Right atrium auricular region (tissue), 2 donors: ENCODE measurements around the gene CCS. TPM values are rescaled to one million over a fixed set of nuclear protein-coding genes. Genes with fewer than 3 reads are reported as not detected.
"Not testable (repeated sequence)": the region's sequence is repeated elsewhere in the genome, so short reads cannot be mapped to it uniquely, and the experiment has no call there.

ENCODE experiments used
- DNase-seq: peaks from one replicate; pipeline ENCODE4 v3.0.0-alpha.2; 2019; ENCODE audit warnings: low spot score
- H3K27ac ChIP-seq, 2 donors: fragments of 200-600 bp; sonication (generic); 1 replicate in 1 of 2; 2 replicates in 1 of 2; pipeline ENCODE4 v1.5.1; 2016 to 2019
- H3K27me3 ChIP-seq, 2 donors: fragments of 200-600 bp; sonication (generic); one replicate each; pipeline versions ENCODE4 v1.5.1 to v1.6.0; 2017 to 2019
- H3K36me3 ChIP-seq: fragments of 200-600 bp; sonication (generic); one replicate; pipeline ENCODE4 v1.5.1; 2016
- H3K4me1 ChIP-seq, 2 donors: fragments of 200-600 bp; sonication (generic); one replicate each; pipeline versions ENCODE4 v1.5.1 to v1.6.0; 2017 to 2019
- H3K4me3 ChIP-seq, 2 donors: fragments of 200-600 bp; sonication (generic); 1 replicate in 1 of 2; 2 replicates in 1 of 2; pipeline ENCODE4 v1.5.1; 2017 to 2019; ENCODE audit warnings: mild to moderate bottlenecking in 1 of 2, moderate library complexity in 1 of 2
- H3K9me3 ChIP-seq, 2 donors: fragments of 200-600 bp; sonication (generic); one replicate each; pipeline ENCODE4 v1.5.1; 2019
- total RNA-seq, 2 donors: library from RNA; depleted of rRNA; stranded (reverse); fragments of >200 nt; gene quantifications; one replicate each; pipeline ENCODE4 v1.1.0, GENCODE V29; 2016
- TF ChIP-seq, protein P1 (sequence below), 2 donors: fragments of 200-600 bp; sonication (generic); IDR thresholded peaks; one replicate each; pipeline ENCODE4 v1.5.1; 2019; ENCODE audit warnings: antibody characterized with exemption in 2 of 2

Gene CCS
- total RNA-seq, 2 donors from 2014 or later, result 13.8 to 18.6 TPM

GRCh38 chr11:66580803-66581202 lies 12.2 kb upstream of the CCS start:
- H3K9me3 ChIP-seq, result no peaks in the 10 kb centered on the region
- TF ChIP-seq, protein P1, sequence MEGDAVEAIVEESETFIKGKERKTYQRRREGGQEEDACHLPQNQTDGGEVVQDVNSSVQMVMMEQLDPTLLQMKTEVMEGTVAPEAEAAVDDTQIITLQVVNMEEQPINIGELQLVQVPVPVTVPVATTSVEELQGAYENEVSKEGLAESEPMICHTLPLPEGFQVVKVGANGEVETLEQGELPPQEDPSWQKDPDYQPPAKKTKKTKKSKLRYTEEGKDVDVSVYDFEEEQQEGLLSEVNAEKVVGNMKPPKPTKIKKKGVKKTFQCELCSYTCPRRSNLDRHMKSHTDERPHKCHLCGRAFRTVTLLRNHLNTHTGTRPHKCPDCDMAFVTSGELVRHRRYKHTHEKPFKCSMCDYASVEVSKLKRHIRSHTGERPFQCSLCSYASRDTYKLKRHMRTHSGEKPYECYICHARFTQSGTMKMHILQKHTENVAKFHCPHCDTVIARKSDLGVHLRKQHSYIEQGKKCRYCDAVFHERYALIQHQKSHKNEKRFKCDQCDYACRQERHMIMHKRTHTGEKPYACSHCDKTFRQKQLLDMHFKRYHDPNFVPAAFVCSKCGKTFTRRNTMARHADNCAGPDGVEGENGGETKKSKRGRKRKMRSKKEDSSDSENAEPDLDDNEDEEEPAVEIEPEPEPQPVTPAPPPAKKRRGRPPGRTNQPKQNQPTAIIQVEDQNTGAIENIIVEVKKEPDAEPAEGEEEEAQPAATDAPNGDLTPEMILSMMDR (IDR thresholded peaks at IDR 0.05), result no peak
- no peak for DNase-seq

GRCh38 chr11:66581261-66581660 lies 11.7 kb upstream of the CCS start:
- Histone ChIP-seq H3K4me1 (peaks cover 0 to 8% of the 10 kb centered on the region in 2 donors), H3K36me3 (no peaks in the 10 kb centered on the region), H3K27ac (no peak overlapping the region), H3K4me3 (no peak overlapping the region), H3K27me3 (no peaks in the 10 kb centered on the region), H3K9me3 (no peaks in the 10 kb centered on the region)
- DNase-seq, result no peak
- TF ChIP-seq, protein P1 (IDR thresholded peaks at IDR 0.05), result no peak

More at GRCh38 chr11:66580803-66581202, 12.2 kb upstream of the CCS start:
- Histone ChIP-seq H3K27ac (no peak overlapping the region), H3K4me1 (peaks cover 0 to 8% of the 10 kb centered on the region in 2 donors), H3K27me3 (no peaks in the 10 kb centered on the region), H3K36me3 (no peaks in the 10 kb centered on the region), H3K4me3 (no peak overlapping the region)

DNA sequence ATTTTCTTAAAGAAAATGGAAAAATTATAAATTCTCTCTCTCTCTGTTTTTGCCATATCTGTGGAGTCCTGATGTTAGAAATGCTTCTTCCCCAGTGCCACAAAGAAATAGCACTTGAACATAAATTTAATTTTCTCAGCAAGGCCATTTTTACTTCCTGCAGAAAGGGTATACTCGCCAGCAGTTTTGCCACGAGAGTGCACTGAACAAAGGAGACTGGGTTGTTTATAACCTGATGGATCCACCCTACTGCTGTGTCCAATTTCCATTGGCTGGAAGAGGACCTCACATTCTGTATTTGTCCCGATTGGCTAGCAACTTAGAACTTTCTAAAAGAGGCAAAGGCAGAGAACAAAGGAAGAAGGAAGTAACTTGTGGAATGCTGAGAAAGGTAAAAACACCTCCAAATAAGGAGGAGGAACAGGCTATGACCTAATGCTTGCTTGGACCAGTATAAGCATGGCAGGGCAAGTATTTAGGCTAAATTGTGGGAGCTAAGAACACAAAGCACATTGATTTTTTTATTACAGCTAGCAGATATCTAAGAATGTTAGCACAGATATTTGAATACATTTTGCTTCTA lies 10.3 kb upstream of the CCS start:
- H3K9me3 ChIP-seq, H3K36me3 ChIP-seq, H3K4me1 ChIP-seq, H3K4me3 ChIP-seq, H3K27me3 ChIP-seq, H3K27ac ChIP-seq, DNase-seq: not testable (repeated sequence)

GRCh38 chr11:66585447-66585846 lies 7.5 kb upstream of the CCS start:
- H3K4me1 ChIP-seq, H3K4me3 ChIP-seq, DNase-seq, H3K36me3 ChIP-seq, H3K27me3 ChIP-seq, H3K9me3 ChIP-seq, H3K27ac ChIP-seq: not testable (repeated sequence)

DNA sequence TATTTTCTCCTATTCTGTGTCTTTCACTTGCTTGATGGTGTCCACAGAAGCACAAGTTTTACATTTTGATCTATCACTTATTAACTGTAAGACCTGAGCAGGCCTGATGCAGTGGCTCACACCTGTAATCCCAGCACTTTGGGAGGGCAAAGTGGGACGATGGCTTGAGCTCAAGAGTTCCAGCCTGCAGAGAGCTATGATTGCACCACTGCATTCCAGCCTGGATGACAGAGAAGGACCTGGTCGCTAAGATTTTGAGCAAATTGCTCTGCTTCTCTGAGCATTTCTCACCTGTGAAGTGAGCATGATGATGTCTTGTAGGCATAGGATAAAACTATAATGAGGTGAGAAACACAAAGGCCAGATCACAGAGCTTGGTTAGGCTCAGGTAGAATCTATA lies 6.8 kb upstream of the CCS start:
- TF ChIP-seq, protein P1 (IDR thresholded peaks at IDR 0.05), result no peak
- Histone ChIP-seq H3K27ac (no peak overlapping the region), H3K4me3 (no peak overlapping the region), H3K27me3 (no peaks in the 10 kb centered on the region), H3K9me3 (no peaks in the 10 kb centered on the region), H3K4me1 (no peaks in the 10 kb centered on the region), H3K36me3 (no peaks in the 10 kb centered on the region)
- DNase-seq, result no peak

GRCh38 chr11:66589315-66589714 lies 3.7 kb upstream of the CCS start:
- H3K27ac ChIP-seq, H3K4me3 ChIP-seq, H3K9me3 ChIP-seq, H3K27me3 ChIP-seq, H3K36me3 ChIP-seq, DNase-seq: not testable (repeated sequence)
- peaks cover 0 to 18% of the 10 kb centered on the region in 2 donors for H3K4me1 ChIP-seq

DNA sequence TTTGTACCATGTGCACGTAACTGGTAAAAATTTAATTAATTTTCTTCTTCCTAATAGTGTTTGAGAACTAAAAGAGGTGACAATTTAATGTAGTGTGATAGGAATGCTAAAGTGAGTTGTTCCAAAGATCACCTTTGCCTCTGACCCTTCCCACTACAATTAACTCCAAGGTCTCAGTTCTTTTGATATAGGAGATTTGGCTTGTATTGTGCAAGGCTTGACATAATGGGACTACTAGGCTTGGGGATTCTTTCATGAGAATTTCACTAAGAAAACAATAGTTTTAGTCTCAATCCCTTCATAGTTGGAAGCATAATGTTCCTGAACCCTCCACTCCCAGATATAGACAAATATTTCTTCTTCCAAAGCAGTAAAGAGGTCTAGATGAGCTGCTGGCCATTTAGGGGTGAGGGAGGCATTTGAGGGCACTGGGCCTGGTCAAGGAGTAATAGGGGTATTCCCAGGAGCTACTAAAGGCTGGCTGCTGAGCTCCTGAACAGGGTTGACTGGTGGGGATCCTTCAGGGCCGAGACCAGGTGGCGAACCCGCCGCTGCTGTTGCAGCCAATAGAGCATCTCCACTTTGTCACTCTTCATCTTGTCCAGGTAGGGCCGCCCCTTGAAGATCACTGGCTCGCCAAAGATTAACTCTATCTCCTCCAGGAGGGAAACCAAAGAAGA lies 2.8 kb upstream of the CCS start:
- no peaks in the 10 kb centered on the region for H3K36me3 ChIP-seq
- H3K27me3 ChIP-seq, result no peaks in the 10 kb centered on the region
- TF ChIP-seq, protein P1 (IDR thresholded peaks at IDR 0.05), result no peak
- H3K27ac ChIP-seq, result no peak overlapping the region
- DNase-seq, result no peak
- peaks cover 0 to 26% of the 10 kb centered on the region in 2 donors for H3K4me1 ChIP-seq
- H3K4me3 ChIP-seq, result no peak overlapping the region
- H3K9me3 ChIP-seq, result no peaks in the 10 kb centered on the region
